HG03521 (cell line): ENCODE results near the gene DGCR8.

Experiments
- ATAC-seq: cut with Tn5 transposase; IDR thresholded peaks from one replicate; pipeline ENCODE4 v1.9.1; 2021; ENCODE audit warnings: mild to moderate bottlenecking, moderate library complexity; ENCODE audit not compliant: unreplicated experiment

Gene DGCR8

GRCh38 chr22:20121856-20122415 is 41.9 kb downstream of the DGCR8 start:
- ATAC-seq = no peak

DNA sequence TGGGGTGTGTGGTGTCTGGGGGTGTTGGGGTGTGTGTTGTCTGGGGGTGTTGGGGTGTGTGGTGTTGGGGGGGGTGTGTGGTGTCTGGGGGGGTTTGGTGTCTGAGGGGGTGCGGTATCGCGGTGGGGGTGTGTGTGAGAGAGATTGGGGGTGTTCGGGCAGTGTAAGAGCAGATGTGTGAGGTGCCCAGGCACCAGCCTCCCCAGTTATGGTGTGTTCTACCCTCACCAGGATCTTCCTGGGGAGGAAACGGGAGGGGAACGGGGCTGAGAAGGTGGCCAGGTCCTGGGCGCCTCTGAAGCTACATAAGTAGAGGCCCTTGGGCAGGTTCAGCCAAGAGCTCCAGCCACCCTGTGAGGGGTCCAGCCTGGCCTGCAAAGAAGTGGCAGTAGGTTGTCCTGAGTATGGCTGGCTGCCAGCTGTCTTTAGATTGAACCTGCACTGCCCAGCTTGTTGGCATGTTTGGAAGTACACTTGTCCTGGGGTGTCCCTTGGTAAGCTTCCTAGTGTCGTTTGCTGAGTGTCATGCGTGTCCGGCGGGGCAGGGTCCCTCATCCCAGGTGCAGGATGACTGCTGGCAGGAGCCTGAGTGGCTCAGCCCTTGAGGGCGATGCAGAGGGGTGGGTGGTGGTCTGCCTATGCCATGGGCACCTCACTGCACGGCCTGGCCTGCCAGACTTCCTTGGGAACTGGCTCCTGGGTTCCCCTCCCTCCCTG is 43.5 kb downstream of the DGCR8 start:
- no peak for ATAC-seq

GRCh38 chr22:20124083-20124787 is 44.2 kb downstream of the DGCR8 start:
- no peak for ATAC-seq

- ATAC-seq = no peak
Observed at GRCh38 chr22:20125201-20126174, 45.4 kb downstream of the DGCR8 start.

- ATAC-seq = no peak
Observed at GRCh38 chr22:20126284-20127029, 46.4 kb downstream of the DGCR8 start.

DNA sequence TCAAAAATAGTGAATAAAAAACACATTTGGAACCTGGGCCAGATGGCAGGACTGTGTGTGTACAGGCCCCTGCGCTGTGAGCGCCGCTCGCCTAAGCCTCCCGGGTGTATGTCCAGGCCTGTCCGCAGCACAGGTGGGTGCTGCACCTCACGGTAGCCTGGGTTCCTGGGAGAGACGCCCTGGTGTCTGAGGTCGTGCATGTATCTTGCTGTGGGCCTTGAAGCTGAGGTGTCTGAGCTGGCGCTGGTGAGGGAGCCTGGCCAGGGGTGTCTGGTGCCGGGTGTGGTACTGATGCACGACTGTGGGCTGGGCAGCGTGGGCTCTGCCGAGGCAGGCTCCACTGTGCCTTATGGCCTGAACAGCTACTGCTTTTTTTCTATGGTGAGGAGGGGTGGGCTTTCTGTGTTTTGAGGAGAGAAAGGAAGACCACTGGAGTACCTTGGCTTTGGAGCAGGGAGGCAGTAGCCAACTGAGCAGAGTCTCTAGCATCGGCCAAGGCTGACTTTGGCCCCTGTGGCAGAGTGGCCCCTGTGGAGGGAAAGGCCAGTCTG is 47.4 kb downstream of the DGCR8 start:
- ATAC-seq = no peak

DNA sequence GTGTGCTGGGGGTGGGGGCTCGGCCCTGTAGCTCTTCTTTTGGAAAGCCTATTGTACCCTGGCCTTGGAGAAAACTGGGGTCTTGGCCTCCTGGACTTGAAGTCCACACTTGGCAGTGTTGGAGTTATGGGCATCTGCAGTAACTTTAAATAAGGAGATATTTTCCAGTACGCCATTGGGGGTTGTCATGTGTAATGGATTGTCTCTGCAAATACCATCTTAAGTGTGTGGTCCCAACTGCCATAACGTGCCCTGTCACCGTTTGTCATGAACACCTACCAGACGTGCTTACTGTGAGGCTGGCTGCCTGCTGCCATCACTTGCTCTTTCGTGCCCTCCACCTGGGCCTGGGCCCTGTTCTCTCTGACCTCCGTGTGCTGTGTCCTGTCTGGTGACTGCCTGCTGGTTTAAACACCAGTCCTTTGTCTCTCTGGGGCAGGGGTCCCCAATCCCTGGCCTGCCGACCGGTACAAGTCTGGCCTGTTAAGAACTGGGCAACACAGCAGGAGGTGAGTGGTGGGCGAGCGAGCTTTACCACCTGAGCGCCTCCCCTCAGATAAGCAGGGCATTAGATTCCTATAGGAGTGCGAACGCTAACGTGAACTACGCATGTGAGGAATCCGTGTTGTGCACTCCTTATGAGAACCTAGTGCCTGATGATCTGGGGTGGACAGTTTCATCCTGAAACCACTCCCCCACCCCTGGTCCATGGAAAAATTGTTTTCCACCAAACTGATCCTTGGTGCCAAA is 48.0 kb downstream of the DGCR8 start:
- ATAC-seq = no peak

- no peak for ATAC-seq
Observed at GRCh38 chr22:20128619-20128901, 48.5 kb downstream of the DGCR8 start.

DNA sequence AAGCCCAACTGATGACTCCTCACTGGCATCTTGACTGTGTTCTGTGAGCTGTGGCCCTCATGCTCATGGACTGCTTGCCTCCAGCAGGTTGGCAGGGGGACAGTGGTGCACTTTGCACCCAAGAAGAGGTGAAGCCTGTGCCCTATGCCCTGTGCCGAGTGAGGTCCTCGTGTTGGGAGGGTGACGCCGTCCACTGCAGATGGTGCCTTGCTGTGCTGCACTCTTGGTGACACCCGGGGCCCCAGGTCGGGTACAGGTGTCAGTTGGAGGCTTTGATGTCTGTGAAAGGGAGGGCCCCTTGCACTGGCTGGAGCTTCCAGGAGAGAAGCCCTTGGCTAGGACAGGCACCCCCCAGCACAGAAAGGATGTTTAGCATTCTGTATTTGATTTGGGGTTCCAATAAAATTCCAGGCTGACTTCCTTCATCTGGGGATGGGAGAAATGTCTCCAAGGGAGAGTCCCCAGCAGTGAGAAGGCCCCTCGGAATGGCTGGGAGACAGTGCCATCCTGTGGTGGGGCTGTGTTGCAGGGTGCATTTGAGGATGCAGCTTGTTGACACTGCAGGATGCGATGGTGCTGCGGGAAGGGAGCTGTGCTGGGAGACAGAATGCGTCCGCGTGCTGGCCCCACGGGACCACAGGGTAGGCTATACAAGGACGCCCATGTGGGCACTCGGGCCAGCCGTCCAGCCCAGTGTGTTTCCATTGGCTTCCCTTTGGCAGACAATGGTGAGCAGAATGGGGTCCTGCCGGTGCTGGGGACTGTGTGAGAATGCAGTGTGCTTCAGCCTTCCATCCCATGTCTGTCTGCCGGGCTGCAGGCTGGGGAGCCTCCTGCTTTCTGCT is 49.1 kb downstream of the DGCR8 start:
- ATAC-seq = no peak

DNA sequence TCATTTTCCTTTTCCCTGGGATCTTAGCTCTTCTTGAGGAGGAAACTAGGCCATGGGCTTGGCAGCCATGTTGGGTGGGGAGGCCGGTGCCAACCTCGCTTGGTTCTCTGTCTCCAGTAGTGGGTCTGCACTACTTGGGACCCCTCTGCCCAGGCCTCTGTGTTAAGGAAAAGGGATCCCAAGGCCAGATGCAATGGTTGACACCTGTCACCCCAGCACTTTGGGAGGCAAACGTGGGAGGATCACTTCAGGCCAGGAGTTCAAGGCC is 49.6 kb downstream of the DGCR8 start:
- no peak for ATAC-seq

DNA sequence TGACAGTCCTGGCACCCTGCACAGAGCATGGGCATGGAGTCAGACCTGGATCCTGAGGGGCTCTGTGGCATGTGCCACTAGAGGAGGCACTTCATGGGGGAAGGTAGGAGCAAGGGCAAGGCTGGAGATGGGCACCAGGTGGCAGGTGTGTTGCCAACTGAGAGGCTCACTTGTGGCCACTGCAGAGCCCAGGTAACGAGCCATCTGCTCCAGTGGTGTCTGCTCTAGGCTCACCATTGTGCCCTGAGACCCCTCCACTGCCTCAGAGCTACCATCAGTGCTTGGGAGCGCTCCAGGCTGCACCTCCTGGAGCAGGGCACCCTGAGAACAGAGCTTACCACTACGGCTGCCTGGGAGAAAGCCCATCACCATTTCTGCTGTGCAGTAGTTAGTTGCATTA is 50.3 kb downstream of the DGCR8 start:
- ATAC-seq = no peak

GRCh38 chr22:20130731-20131596 is 50.9 kb downstream of the DGCR8 start:
- ATAC-seq = peak; percentile 39

DNA sequence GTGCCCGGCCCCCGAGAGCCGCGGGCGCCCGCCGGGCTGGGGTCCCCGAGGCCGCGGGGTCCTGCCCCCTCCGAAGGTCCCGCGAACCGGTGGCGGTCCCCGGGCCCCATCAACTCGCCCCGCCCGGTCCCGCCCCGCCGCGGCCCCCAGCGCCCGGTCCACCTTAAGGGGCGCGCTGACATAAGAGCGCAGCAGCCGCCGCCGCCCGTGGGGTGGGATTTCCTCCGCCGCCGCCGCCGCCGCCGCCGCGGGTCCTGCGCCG is 51.5 kb downstream of the DGCR8 start, which contains the start of gene ZDHHC8:
ZDHHC8 (plus strand) TSS at position 208 of the 262 bp plus-strand sequence. CDS start 144 bp downstream, outside the sequence.
- ATAC-seq = peak; percentile 37

DNA sequence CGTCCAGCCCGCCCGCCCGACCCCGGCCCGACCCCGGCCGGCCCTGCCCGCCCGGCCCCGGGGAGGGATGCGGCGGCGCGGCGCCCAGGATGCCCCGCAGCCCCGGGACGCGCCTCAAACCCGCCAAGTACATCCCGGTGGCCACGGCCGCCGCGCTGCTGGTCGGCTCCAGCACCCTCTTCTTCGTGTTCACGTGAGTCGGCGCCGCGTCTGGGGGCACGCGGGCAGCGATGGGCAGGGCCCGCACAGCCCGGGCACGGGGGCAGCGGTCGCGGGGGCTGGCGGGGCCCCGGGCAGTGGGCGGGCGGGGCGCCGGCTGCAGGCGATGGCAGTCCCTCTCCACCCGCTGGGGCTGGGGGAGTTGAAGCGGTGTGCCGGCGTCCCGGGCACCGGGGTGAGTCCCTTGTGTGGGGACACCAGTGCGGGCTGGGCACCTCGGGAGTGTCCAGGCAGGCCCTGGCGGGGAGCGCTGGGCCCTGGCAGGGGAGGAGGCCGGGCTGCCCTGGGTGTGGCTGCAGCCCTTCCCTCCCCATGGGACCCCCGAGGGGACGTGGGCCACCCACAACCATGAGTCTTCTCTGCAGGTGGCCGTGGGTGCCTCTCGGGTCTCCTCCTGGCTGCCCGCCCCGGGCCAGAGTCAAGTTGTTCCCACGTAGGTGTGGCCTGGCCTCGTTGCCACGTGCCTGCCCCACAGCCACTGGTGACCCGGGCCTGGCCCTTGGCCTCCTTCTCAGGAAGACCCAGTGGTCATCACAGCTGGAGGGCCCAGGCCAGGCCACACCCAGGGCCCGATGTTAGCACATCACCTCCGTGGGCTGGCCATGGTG is 52.0 kb downstream of the DGCR8 start:
- ATAC-seq = no peak

DNA sequence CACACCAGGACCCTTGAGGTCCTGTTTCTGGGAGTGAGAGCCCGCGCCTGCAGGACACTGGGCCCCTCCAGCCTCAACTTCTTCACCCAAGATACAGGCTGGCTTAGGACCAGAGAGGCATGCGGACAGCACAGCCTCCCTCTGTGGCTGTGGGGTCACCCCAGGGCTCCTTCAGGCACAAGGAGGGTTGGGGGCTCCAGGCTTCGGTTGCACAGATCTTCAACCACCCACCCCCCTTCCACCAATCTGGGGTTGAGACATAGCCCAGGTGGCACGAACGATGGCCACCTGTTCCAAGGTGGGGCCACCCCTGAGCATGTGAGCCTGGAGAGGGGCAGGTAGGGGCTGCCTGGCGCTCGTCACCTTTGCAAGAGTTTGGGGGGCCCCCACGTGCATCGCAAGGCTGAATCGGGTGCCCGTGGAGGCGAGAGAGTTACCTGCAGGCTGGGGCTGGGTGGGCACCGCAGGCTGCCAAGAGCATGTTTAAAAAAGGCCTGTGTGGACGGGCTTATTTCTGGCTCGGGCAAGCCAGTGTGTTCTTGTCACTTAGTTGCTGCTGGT is 52.7 kb downstream of the DGCR8 start:
- no peak for ATAC-seq

DNA sequence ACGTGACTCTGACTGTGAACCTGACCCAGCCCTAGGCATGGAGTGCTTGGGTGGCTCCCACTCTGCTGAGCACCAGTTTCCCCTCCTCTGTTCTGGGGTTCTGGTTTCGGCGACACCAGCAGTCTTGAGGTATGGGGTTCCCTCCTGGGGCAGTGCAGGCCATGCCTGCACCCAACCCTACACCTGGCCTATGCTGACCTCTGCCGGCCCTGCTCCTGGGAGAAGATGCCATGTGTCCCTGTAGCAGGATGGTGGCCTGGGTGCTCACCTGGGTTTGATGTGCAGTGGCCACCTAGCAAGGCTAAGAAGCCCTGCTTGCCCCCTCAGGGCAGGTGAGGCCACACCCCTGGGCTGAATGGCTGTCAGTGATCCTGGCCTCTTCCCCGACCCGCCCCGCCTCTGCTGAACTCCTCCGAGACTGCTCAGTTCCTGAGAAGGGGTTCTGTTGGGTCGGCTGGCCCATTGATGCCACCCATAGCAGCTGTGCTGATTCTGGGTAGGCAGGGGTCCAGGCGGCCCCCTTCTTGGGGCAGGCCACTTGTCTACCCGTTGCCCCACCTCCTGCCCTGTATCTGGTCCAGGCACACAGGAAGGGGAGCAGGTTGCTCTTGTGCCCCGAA is 54.0 kb downstream of the DGCR8 start:
- ATAC-seq = no peak

DNA sequence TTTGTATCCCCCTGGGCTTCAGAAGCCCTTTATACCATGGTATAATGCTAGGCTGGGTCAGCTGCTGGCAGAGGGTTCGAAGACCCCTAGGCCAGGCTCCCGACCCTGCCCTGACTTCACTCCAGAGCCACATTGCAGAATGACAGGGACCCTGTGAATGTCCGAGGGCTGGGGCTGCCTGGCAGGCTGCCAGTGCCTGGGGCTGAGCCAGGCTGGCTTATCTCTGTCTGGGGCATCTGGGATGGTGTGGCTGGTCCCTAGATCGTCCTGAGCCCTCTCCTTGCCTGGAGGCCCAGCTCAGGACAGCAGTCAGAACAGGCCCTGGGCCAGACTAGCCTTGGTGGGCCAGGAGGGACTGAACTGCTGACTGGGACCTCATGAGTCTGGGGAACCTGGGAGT is 55.2 kb downstream of the DGCR8 start:
- ATAC-seq = no peak
